CD14-positive monocyte (primary cell): ENCODE results near the gene PTPRN2. TPM values are rescaled to one million over a fixed set of nuclear protein-coding genes. Genes with fewer than 3 reads are reported as not detected.

Source experiments
- DNase-seq, 3 donors: peaks; one replicate each; pipeline ENCODE4 v3.0.0-alpha.2; 2011 to 2022
- H2AFZ ChIP-seq: 2 replicates; pipeline ENCODE4 v1.6.0; 2012; ENCODE audit warnings: mild to moderate bottlenecking, low read depth, low read length, inconsistent platforms; ENCODE audit not compliant: insufficient read depth, poor library complexity, severe bottlenecking
- H3K27ac ChIP-seq, 2 donors: 1 replicate in 1 of 2; 2 replicates in 1 of 2; pipeline ENCODE4 v1.5.1; 2012 to 2013; ENCODE audit warnings: low read length in 2 of 2, control low read depth in 1 of 2, inconsistent platforms in 1 of 2, low read depth in 1 of 2, mild to moderate bottlenecking in 1 of 2
- H3K27me3 ChIP-seq, 2 donors: one replicate each; pipeline versions ENCODE4 v1.6.0 to v1.6.1; 2011 to 2013; ENCODE audit warnings: low read length in 2 of 2; ENCODE audit not compliant: control insufficient read depth in 2 of 2, insufficient read depth in 2 of 2
- H3K36me3 ChIP-seq, 2 donors: replicated peaks in 1 of 2; 1 replicate in 1 of 2; 2 replicates in 1 of 2; pipeline versions ENCODE4 v1.5.1 to v1.6.1; 2012 to 2013; ENCODE audit warnings: low read length in 2 of 2, control low read depth in 1 of 2, inconsistent platforms in 1 of 2, mild to moderate bottlenecking in 1 of 2; ENCODE audit not compliant: insufficient read depth in 2 of 2, control insufficient read depth in 1 of 2
- H3K4me1 ChIP-seq, 2 donors: 1 replicate in 1 of 2; 2 replicates in 1 of 2; pipeline versions ENCODE4 v1.5.1 to v1.6.1; 2012 to 2013; ENCODE audit warnings: low read length in 2 of 2, control low read depth in 1 of 2, inconsistent platforms in 1 of 2, mild to moderate bottlenecking in 1 of 2, moderate library complexity in 1 of 2; ENCODE audit not compliant: insufficient read depth in 2 of 2, control insufficient read depth in 1 of 2
- H3K4me2 ChIP-seq: replicated peaks from 2 replicates; pipeline ENCODE3; 2012; ENCODE audit warnings: low read length, moderate library complexity, mild to moderate bottlenecking; ENCODE audit not compliant: poor library complexity, severe bottlenecking; ENCODE audit errors: extremely low read depth
- H3K4me3 ChIP-seq, 3 experiments: fragments of 200-600 bp in 1 of 3; sonication (generic) in 1 of 3; replicated peaks in 1 of 3; 1 replicate in 2 of 3; 2 replicates in 1 of 3; pipeline ENCODE4 v1.5.1; 2011 to 2013; ENCODE audit warnings: low read length in 3 of 3, mild to moderate bottlenecking in 3 of 3, control low read depth in 2 of 3, low read depth in 2 of 3, inconsistent platforms in 1 of 3, moderate library complexity in 1 of 3
- H3K79me2 ChIP-seq: 2 replicates; pipeline ENCODE4 v1.6.0; 2012; ENCODE audit warnings: mild to moderate bottlenecking, control low read depth, inconsistent platforms, low read length, moderate library complexity; ENCODE audit not compliant: insufficient read depth
- H3K9ac ChIP-seq: 2 replicates; pipeline ENCODE4 v1.6.0; 2017; ENCODE audit warnings: low read length, mild to moderate bottlenecking; ENCODE audit not compliant: insufficient read depth, poor library complexity, severe bottlenecking
- H3K9me3 ChIP-seq, 2 donors: replicated peaks in 1 of 2; 1 replicate in 1 of 2; 2 replicates in 1 of 2; pipeline versions ENCODE4 v1.5.1 to v1.6.1; 2012 to 2013; ENCODE audit warnings: low read length in 2 of 2, control low read depth in 1 of 2; ENCODE audit not compliant: control insufficient read depth in 1 of 2, insufficient read depth in 1 of 2
- H4K20me1 ChIP-seq: 2 replicates; pipeline ENCODE4 v1.6.0; 2012; ENCODE audit warnings: mild to moderate bottlenecking, low read length, control low read depth, moderate library complexity; ENCODE audit not compliant: insufficient read depth
- H3K27ac Mint-ChIP-seq, 7 donors: one replicate each; pipeline ENCODE4 v1.8.0; 2020; ENCODE audit warnings: mild to moderate bottlenecking in 7 of 7, mixed read lengths in 7 of 7, moderate library complexity in 6 of 7, inconsistent platforms in 2 of 7
- H3K27me3 Mint-ChIP-seq, 3 donors: one replicate each; pipeline ENCODE4 v1.8.0; 2021 to 2022; ENCODE audit warnings: low read depth in 3 of 3, mild to moderate bottlenecking in 3 of 3, mixed read lengths in 3 of 3, moderate library complexity in 3 of 3, inconsistent platforms in 1 of 3
- H3K36me3 Mint-ChIP-seq, 2 donors: one replicate each; pipeline ENCODE4 v1.8.0; 2020; ENCODE audit warnings: mixed read lengths in 2 of 2, inconsistent platforms in 1 of 2, mild to moderate bottlenecking in 1 of 2
- H3K4me1 Mint-ChIP-seq: one replicate; pipeline ENCODE4 v1.8.0; 2020; ENCODE audit warnings: mild to moderate bottlenecking, mixed read lengths
- H3K4me3 Mint-ChIP-seq, 2 donors: one replicate each; pipeline ENCODE4 v1.8.0; 2020; ENCODE audit warnings: mild to moderate bottlenecking in 2 of 2, mixed read lengths in 2 of 2, moderate library complexity in 1 of 2
- H3K9me3 Mint-ChIP-seq, 7 donors: one replicate each; pipeline ENCODE4 v1.8.0; 2020 to 2022; ENCODE audit warnings: mixed read lengths in 7 of 7, mild to moderate bottlenecking in 6 of 7, moderate library complexity in 6 of 7, inconsistent platforms in 2 of 7
- WGBS: methylation state at CpG from one replicate; pipeline ENCODE4 v1.1.5; 2013; ENCODE audit warnings: missing lambda C conversion rate; ENCODE audit not compliant: insufficient coverage; 5-methylcytosine and 5-hydroxymethylcytosine counted together
- intact Hi-C, 2 donors: fragments of 100-400 bp; cut with micrococcal nuclease; formaldehyde crosslinking; loops; one replicate each; pipeline versions ENCODE4 v1.15.0 to v1.15.1; 2023
- polyA plus RNA-seq, 3 donors: library from polyadenylated mRNA; depleted of rRNA in 1 of 3; unstranded in 2 of 3; stranded (reverse) in 1 of 3; fragments of 300-500 nt in 2 of 3; fragments of >200 nt in 1 of 3; fragmentation: Illumina TruSeq in 2 of 3; gene quantifications; 1 replicate in 2 of 3; 2 replicates in 1 of 3; pipeline ENCODE4 v1.2.3, GENCODE V29; 2012 to 2021
- TF ChIP-seq, protein P1 (sequence below): fragments of 200-600 bp; IDR thresholded peaks from one replicate; pipeline ENCODE4 v1.8.0; 2022; ENCODE audit warnings: antibody characterized with exemption, mild to moderate bottlenecking

The PTPRN2 gene
- polyA plus RNA-seq, 3 donors = 0.25 to 1.4 (median 0.97) TPM

DNA sequence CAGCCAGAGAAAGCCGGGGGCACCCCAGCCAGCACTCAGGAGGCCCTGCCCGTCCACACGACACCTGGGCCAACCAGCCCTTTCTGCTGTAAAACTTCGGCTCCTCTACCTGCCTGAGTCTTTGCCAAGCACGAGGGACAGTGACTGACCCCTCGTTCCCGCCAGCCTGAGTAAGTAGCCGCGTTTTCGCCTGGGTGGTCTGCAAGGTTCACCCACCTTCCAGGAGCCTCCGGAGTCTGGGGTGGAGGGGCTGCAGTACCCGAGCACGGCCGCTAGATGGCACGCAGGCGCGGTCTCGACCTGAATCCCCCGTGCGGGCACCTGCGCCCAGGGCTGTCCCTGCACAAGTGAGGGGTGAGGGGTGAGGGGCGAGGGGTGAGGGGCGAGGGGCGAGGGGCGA lies 192.7 kb downstream of the PTPRN2 start:
- Mint-ChIP-seq H3K36me3 (no peaks in the 10 kb centered on the region), H3K4me1 (no peaks in the 10 kb centered on the region)
- intact Hi-C loops = no loop called here

DNA sequence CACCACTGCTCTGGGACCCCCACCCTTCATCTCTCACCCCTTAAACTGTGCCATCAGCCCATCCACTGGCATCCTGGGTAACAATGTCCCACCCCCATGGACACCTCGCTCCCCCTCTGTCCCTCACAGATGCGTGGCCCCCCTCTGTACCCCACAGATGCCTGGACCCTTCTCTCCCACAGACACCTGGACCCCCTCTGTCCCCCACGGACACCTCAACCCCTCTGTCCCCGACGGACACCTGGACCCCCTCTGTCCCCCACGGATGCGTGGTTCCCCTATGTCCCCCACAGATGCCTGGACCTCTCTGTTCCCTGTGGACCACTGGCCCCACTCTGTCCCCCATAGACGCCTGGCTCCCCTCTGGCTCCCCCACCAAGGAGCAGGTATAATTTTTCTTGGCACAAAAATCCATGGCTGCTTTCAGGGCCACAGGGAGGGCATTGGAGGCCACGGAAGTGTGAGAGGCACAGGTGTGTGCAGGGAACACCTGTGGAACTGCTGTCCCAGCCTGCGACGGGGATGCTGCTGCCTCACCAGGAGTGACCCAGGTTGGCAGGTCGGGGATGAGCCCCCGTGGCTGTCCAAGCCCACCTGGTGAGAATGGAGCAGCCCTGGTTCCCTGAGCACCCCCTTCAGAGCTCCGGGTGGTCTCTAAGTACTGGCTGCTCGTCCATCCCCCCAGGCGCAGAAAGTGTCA lies 193.5 kb downstream of the PTPRN2 start:
- Mint-ChIP-seq H3K4me1 (no peaks in the 10 kb centered on the region), H3K27ac (no peak overlapping the region), H3K9me3 (peaks cover 5 to 11% (median 7%) of the 10 kb centered on the region in 7 donors), H3K27me3 (peaks cover 0 to 2% (median 2%) of the 10 kb centered on the region in 3 donors), H3K4me3 (no peak overlapping the region), H3K36me3 (no peaks in the 10 kb centered on the region)
- intact Hi-C loops = no loop called here
- DNase-seq = no peak
- no peaks in the 10 kb centered on the region for H3K79me2 ChIP-seq
- no peaks in the 10 kb centered on the region for H3K36me3 ChIP-seq
- H2AFZ ChIP-seq = no peak overlapping the region
- H3K4me2 ChIP-seq = no peak overlapping the region
- no peak overlapping the region for H3K4me3 ChIP-seq
- H3K4me1 ChIP-seq = no peaks in the 10 kb centered on the region
- peaks cover 0 to 8% of the 10 kb centered on the region in 2 donors for H3K9me3 ChIP-seq
- H4K20me1 ChIP-seq = no peaks in the 10 kb centered on the region
- no peak overlapping the region for H3K27ac ChIP-seq
- no peak overlapping the region for H3K9ac ChIP-seq
- 83% methylated on average over 9 of the region's 16 CpGs for WGBS
- no peaks in the 10 kb centered on the region for H3K27me3 ChIP-seq
- TF ChIP-seq, protein P1, sequence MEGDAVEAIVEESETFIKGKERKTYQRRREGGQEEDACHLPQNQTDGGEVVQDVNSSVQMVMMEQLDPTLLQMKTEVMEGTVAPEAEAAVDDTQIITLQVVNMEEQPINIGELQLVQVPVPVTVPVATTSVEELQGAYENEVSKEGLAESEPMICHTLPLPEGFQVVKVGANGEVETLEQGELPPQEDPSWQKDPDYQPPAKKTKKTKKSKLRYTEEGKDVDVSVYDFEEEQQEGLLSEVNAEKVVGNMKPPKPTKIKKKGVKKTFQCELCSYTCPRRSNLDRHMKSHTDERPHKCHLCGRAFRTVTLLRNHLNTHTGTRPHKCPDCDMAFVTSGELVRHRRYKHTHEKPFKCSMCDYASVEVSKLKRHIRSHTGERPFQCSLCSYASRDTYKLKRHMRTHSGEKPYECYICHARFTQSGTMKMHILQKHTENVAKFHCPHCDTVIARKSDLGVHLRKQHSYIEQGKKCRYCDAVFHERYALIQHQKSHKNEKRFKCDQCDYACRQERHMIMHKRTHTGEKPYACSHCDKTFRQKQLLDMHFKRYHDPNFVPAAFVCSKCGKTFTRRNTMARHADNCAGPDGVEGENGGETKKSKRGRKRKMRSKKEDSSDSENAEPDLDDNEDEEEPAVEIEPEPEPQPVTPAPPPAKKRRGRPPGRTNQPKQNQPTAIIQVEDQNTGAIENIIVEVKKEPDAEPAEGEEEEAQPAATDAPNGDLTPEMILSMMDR = no peak

More for the DNA sequence above, 192.7 kb downstream of the PTPRN2 start:
- no peaks in the 10 kb centered on the region for H3K4me1 ChIP-seq
- no peaks in the 10 kb centered on the region for H3K27me3 ChIP-seq
- no peak overlapping the region for H3K27ac ChIP-seq
- no peak overlapping the region for H2AFZ ChIP-seq
- H3K79me2 ChIP-seq = no peaks in the 10 kb centered on the region
- no peak overlapping the region for H3K4me2 ChIP-seq
- H3K36me3 ChIP-seq = no peaks in the 10 kb centered on the region
- 48% methylated on average over 11 of the region's 25 CpGs for WGBS
- Mint-ChIP-seq H3K9me3 (peaks cover 10 to 17% (median 12%) of the 10 kb centered on the region in 7 donors), H3K4me3 (no peak overlapping the region), H3K27ac (no peak overlapping the region), H3K27me3 (peaks cover 0 to 2% (median 2%) of the 10 kb centered on the region in 3 donors)
- H3K9me3 ChIP-seq = peaks cover 0 to 15% of the 10 kb centered on the region in 2 donors
- DNase-seq = no peak
- H3K4me3 ChIP-seq = no peak overlapping the region
- no peak overlapping the region for H3K9ac ChIP-seq
- TF ChIP-seq, protein P1 = peak; percentile 36
- no peaks in the 10 kb centered on the region for H4K20me1 ChIP-seq
